Activated T-helper 2 cell treated with anti-CD3 and anti-CD28 coated beads, Interferon-gamma antibody, Interleukin-2, Interleukin-4, amounts not matched to agents 10 μg/mL and 5 μg/mL and 100 μg/mL, durations not matched to agents 14 hours and 24 hours and 36 hours (primary cell): ENCODE data around the gene GRM5. TPM values are rescaled to one million over a fixed set of nuclear protein-coding genes. Genes with fewer than 3 reads are reported as not detected.

Source experiments
- DNase-seq: peaks from one replicate; pipeline ENCODE4 v3.0.0; 2021; ENCODE audit warnings: low spot score
- H3K27ac Mint-ChIP-seq: one replicate; pipeline ENCODE4 v1.8.0; 2021; ENCODE audit warnings: mixed read lengths
- H3K27me3 Mint-ChIP-seq: one replicate; pipeline ENCODE4 v1.8.0; 2021; ENCODE audit warnings: low read depth, mixed read lengths
- H3K36me3 Mint-ChIP-seq: one replicate; pipeline ENCODE4 v1.8.0; 2021; ENCODE audit warnings: low read depth, mixed read lengths
- H3K4me1 Mint-ChIP-seq: one replicate; pipeline ENCODE4 v1.8.0; 2021; ENCODE audit warnings: low read depth, mixed read lengths
- H3K4me3 Mint-ChIP-seq: one replicate; pipeline ENCODE4 v1.8.0; 2021; ENCODE audit warnings: low read depth, mild to moderate bottlenecking, moderate library complexity, mixed read lengths
- H3K9me3 Mint-ChIP-seq: one replicate; pipeline ENCODE4 v1.8.0; 2021; ENCODE audit warnings: mixed read lengths
- intact Hi-C: fragments of 100-400 bp; cut with micrococcal nuclease; formaldehyde crosslinking; loops from one replicate; pipeline ENCODE4 v1.15.1; 2023
- total RNA-seq: library from RNA; stranded (reverse); gene quantifications from 2 replicates; pipeline ENCODE4 v1.2.3, GENCODE V29; 2022

Gene GRM5
- total RNA-seq, 1 donor from 2014 or later: not detected

DNA sequence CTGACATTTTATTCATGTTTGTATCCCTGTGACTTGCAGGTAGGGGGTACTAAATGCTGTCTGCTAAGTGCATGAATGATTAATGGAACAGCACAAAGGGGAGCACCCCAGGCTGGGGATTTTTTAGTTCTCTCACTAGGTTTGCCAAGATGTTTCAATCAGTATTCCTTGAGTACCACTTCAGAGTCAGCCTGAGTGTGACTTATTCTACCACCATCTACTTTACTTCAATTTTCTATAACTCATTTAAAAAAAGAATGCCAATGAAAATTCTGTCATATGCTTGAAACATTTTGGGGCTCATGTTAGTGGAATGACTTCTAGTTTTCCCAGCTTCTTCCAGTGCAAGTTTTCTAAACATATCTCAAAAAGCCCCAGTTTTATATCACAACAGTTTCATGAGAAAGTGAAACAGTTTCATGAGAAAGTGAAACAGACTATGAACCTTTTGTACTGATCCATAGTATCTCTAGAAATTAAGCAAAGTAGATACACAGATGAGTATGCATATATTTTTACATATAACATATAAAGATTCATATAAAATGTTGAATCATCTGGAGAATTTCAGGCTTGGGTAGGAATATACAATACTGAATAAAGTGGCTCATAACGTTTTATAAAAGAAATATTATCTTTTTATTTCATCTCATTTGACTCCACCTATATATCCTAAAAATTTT lies 252.4 kb downstream of the GRM5 start:
- Mint-ChIP-seq H3K4me3 (no peak overlapping the region), H3K9me3 (no peaks in the 10 kb centered on the region), H3K27me3 (peaks cover 8% of the 10 kb centered on the region), H3K27ac (no peak overlapping the region), H3K36me3 (no peaks in the 10 kb centered on the region), H3K4me1 (peaks cover 3% of the 10 kb centered on the region)
- intact Hi-C loops: no loop called here
- DNase-seq: no peak

DNA sequence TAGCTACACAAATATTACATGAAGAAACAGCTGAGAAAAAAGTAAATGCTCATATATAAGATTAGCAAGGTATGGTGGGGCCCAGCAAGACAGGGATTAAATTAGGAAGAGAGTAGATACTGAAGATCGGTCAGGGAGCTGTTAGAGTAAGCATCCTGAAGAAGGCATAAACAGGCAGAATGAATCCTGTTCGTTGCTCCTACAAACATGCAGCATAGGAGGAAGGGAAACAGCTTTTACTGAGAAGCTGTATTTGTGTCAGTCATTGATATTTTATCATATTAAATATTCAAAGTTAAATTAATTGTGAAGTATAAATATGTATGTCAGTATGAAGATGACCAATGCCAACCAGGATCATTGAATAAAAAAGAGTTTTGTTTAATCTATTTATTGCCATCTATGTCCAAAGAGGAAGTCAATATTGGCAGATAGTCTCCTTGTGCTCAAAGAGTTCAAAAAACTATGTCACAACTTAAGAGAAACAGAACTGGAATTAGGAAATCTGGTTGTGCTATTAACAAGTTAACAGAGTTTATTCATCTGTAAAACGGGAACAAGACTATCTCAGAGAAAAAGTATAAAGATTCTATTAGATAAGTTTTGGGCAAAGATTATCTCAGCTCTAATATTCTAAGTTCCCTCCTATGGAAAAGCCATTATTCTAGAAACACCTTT lies 255.2 kb downstream of the GRM5 start:
- H3K27ac Mint-ChIP-seq: no peak overlapping the region
- H3K36me3 Mint-ChIP-seq: no peaks in the 10 kb centered on the region
- peaks cover 6% of the 10 kb centered on the region for H3K27me3 Mint-ChIP-seq
- no peaks in the 10 kb centered on the region for H3K9me3 Mint-ChIP-seq
- no peak overlapping the region for H3K4me3 Mint-ChIP-seq
- H3K4me1 Mint-ChIP-seq: peaks cover 3% of the 10 kb centered on the region
- DNase-seq: no peak
- intact Hi-C loops: no loop called here

DNA sequence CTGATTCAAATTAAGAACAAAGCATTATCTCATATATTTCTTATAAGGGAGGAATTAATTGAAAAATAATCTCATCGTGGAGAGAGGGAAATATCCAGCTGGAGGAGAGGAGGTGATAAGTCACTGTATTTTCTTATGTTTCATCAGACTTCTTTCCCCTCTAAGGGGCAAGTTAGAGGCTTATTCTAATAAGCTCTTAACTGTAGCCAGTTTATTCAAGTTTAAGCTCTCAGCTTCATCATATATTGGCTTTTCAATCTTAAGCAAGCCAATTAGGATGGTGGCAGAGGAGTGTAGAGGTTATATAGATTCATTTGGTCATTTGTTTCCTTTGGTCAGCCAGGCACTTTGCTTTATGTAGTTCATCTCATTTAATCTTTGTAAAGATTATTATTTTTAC lies 256.7 kb downstream of the GRM5 start:
- Mint-ChIP-seq H3K27ac (no peak overlapping the region), H3K4me1 (peaks cover 3% of the 10 kb centered on the region), H3K36me3 (no peaks in the 10 kb centered on the region), H3K9me3 (no peaks in the 10 kb centered on the region), H3K27me3 (peaks cover 6% of the 10 kb centered on the region), H3K4me3 (no peak overlapping the region)
- intact Hi-C loops: no loop called here
- no peak for DNase-seq

DNA sequence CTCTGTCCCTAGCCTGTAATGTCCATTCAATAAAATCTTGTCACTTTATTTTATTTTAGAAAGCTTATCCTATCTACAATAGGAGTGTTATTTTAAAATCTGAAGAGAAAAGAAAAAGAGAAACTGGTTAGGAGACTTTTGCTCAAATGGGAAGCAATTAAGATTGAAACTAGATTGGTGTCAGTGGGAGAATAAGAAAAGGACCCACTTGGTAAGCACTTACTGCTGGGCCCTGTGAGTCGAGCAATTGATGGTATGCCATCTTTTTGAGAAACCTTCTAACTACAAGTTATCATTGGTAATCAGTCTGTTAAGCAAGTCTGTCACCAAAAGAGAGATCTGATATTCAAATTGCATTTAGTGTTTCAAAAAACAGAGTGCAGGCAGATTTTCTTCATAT lies 258.4 kb downstream of the GRM5 start:
- no peaks in the 10 kb centered on the region for H3K9me3 Mint-ChIP-seq
- H3K36me3 Mint-ChIP-seq: no peaks in the 10 kb centered on the region
- no peaks in the 10 kb centered on the region for H3K4me1 Mint-ChIP-seq
- H3K4me3 Mint-ChIP-seq: no peak overlapping the region
- H3K27ac Mint-ChIP-seq: no peak overlapping the region
- H3K27me3 Mint-ChIP-seq: peaks cover 6% of the 10 kb centered on the region
- intact Hi-C loops: no loop called here
- DNase-seq: no peak

DNA sequence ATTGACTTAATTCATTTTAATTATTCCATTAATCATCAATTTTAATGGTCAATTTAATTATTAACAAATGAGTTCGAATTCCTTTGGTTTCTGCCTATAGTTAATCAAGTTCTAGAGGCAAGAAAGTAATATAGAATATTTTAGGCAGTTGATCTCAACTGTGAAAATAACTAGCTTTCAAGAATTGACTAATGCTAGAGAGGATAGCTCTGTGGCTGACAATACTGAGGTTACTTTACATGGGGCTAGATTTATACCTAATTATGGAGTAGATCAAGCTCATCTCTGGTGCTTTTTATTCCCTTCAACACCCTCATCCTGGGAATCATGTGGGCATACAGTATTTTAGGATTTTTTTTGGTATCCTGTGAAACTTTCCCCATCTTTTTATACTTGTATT lies 259.4 kb downstream of the GRM5 start:
- no peak for DNase-seq
- intact Hi-C loops: no loop called here
- no peak overlapping the region for H3K4me3 Mint-ChIP-seq
- no peaks in the 10 kb centered on the region for H3K36me3 Mint-ChIP-seq
- no peak overlapping the region for H3K27ac Mint-ChIP-seq
- peaks cover 3% of the 10 kb centered on the region for H3K27me3 Mint-ChIP-seq
- no peaks in the 10 kb centered on the region for H3K4me1 Mint-ChIP-seq
- no peaks in the 10 kb centered on the region for H3K9me3 Mint-ChIP-seq

DNA sequence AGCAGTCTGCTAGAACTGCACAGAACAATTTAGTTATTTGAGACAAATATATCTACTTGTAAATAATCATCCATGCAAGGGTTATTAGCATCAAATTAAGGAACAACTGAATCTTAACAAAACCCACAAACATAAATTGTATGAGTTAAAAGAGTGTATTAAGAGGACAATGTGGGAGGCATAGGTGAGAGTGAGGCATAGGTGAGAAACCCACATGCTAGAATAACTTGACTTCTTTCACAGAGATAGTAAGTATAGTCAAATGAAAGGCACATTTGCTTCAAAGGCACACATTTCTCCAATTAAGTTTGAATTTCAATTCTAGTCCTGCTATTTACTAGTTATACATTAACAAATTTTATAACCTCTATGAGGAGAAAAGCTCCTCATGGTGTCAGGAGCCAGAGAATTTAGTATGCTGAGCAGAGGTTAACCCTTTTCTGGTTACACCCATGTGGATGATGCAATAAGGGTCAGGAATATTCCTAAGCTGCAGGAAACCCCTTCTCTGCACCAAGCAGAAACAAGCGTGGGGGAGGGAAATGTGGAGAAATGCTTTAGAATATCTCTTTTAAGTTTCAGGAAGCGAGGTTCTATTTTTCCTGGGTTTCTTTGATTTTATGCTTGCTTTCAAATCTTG lies 264.2 kb downstream of the GRM5 start:
- no peak overlapping the region for H3K27ac Mint-ChIP-seq
- no peaks in the 10 kb centered on the region for H3K27me3 Mint-ChIP-seq
- H3K4me1 Mint-ChIP-seq: no peaks in the 10 kb centered on the region
- H3K36me3 Mint-ChIP-seq: no peaks in the 10 kb centered on the region
- DNase-seq: no peak
- no peaks in the 10 kb centered on the region for H3K9me3 Mint-ChIP-seq
- H3K4me3 Mint-ChIP-seq: no peak overlapping the region
- intact Hi-C loops: no loop called here

DNA sequence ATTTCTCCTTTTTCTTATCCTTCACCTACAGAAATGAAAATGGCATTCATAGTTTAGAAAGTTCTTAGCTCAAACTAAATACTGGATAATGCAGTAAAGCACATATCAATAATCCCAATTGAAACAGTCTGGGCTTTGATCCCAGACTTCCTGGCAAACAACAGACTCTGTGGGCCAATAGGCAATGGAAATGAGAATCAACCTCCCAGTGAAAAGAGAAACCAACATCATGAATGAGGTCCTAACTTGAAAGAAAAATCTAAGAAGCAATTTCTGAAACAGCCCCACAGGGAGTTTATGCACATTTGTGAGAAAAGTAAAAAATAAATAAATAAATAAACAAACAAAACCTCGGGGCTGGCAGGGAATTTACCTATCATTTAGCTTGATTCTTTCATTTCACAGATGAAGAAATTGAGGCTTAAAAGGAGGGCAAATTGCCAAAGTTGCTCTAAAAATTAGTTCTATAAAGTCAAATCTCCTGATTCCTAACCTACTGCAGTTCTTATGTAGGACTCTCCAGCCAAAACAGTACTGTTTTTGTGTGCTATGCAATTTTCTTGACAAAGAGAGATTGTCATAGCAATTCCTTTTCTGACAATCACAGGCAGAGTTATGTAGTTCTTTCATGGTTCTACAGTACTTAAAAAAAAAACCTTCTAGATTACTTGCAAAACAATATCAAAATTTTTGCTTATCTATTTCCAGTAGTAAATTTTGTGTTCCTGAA lies 265.8 kb downstream of the GRM5 start:
- no peaks in the 10 kb centered on the region for H3K27me3 Mint-ChIP-seq
- no peaks in the 10 kb centered on the region for H3K4me1 Mint-ChIP-seq
- H3K36me3 Mint-ChIP-seq: no peaks in the 10 kb centered on the region
- no peaks in the 10 kb centered on the region for H3K9me3 Mint-ChIP-seq
- no peak for DNase-seq
- intact Hi-C loops: no loop called here
- no peak overlapping the region for H3K27ac Mint-ChIP-seq
- H3K4me3 Mint-ChIP-seq: no peak overlapping the region

DNA sequence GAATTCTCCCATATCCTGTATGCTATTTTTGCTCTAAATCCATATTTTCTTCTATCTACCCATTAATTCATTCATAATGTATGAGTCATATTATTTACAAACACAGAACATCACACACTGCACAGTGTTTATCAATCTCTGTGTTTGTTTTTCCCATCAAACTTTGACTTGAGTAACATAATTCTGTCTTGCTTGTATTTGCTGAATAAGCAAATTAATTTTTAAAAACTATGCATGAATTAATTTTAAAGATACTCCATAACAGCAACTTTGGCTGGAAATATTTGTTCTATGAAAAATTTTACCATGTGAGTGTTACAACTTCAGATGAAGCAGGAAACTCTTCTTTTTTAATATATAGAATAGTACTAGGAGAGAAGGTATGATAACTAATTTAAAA lies 275.6 kb downstream of the GRM5 start:
- no peaks in the 10 kb centered on the region for H3K4me1 Mint-ChIP-seq
- no peaks in the 10 kb centered on the region for H3K9me3 Mint-ChIP-seq
- no peaks in the 10 kb centered on the region for H3K36me3 Mint-ChIP-seq
- no peak overlapping the region for H3K4me3 Mint-ChIP-seq
- H3K27ac Mint-ChIP-seq: no peak overlapping the region
- no peaks in the 10 kb centered on the region for H3K27me3 Mint-ChIP-seq
- no peak for DNase-seq
- intact Hi-C loops: no loop called here

DNA sequence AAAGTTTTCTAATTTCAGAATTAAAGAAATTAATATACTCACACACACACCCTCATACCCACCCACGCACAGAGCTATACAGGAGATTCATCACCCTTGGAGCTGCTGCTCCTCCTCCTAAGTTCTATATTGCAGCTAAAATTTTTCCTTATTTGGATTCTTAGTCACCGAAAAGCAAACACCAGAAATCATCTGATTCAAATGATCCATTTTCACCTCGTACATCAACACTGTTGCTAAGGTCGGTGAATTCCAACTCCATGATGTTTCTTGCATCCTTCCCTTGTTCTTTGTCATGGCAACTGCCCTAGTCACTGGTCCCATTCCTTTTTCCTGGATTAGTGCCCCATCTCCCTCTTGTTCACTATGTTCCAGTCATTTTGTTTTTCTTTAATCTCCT lies 286.2 kb downstream of the GRM5 start:
- Mint-ChIP-seq H3K27me3 (no peaks in the 10 kb centered on the region), H3K27ac (no peak overlapping the region), H3K4me1 (no peaks in the 10 kb centered on the region), H3K4me3 (no peak overlapping the region), H3K9me3 (peaks cover 4% of the 10 kb centered on the region), H3K36me3 (no peaks in the 10 kb centered on the region)
- no peak for DNase-seq
- intact Hi-C loops: no loop called here

DNA sequence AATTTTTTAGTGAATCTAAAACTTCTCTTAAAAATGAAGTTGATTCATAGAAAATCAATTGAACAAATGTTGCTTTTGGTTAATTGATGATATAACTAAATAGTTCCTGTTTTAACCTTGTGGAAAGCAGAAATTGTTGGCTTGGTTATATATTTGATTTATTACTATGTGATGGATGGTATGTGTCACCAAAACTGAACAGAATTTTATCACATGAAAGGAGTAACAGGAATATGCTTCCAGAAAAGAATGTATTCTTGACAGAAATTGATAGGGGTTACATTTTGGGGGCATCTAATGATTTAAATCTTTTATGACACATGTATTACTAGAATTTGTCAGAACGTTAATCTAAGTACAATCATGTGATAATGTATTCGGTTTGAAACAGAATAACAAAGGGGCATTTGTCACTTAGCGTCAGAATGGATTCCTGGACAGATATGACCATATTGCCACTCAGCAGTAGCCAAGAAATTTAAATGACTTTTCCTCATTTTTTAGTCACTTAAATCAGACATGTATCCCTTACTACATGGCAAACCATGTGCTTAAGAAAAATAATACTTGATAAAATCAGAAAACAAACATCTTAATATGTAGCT lies 295.2 kb downstream of the GRM5 start:
- no peaks in the 10 kb centered on the region for H3K9me3 Mint-ChIP-seq
- intact Hi-C loops: no loop called here
- no peak overlapping the region for H3K27ac Mint-ChIP-seq
- no peaks in the 10 kb centered on the region for H3K27me3 Mint-ChIP-seq
- no peaks in the 10 kb centered on the region for H3K4me1 Mint-ChIP-seq
- DNase-seq: no peak
- H3K4me3 Mint-ChIP-seq: no peak overlapping the region
- no peaks in the 10 kb centered on the region for H3K36me3 Mint-ChIP-seq

DNA sequence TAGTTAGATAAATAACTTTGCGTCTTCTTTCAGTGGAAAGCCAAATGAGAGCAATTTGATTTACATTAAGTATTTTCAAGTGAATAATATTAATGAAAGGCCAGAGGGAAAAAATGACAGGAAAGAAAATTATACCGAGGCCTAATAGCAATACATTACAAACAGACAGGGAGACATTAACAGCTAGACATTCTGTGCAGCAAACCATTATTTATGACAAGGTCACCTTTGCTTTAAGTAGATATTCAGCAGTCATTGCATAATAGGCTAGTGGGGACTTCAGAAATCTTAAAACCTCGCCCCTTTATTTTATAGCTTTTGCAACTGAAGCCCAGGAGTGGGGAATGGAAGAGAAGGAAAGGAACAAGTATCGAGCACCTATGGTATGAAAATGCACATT lies 321.6 kb downstream of the GRM5 start:
- Mint-ChIP-seq H3K27ac (no peak overlapping the region), H3K36me3 (no peaks in the 10 kb centered on the region), H3K4me1 (no peaks in the 10 kb centered on the region), H3K4me3 (no peak overlapping the region), H3K27me3 (no peaks in the 10 kb centered on the region), H3K9me3 (peaks cover 4% of the 10 kb centered on the region)
- no peak for DNase-seq
- intact Hi-C loops: no loop called here

DNA sequence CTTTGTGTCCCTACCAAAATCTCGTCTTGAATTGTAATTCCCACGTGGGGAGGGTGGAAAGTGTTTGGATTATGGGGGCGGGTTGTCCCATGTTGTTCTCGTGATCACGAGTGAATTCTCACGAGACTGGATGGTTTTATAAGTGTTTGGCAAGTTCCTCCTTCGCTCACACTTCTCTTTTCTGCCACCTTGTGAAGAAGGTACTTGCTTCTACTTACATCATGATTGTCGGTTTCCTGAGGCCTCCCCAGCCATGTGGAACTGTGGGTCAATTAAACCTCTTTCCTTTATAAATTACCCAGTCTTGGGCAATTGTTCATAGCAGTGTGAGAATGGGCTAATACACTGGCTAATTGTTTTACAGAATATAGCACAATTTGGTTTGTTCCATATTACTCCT lies 326.3 kb downstream of the GRM5 start:
- H3K4me3 Mint-ChIP-seq: no peak overlapping the region
- H3K9me3 Mint-ChIP-seq: no peaks in the 10 kb centered on the region
- no peak for DNase-seq
- intact Hi-C loops: no loop called here
- H3K4me1 Mint-ChIP-seq: no peaks in the 10 kb centered on the region
- H3K36me3 Mint-ChIP-seq: no peaks in the 10 kb centered on the region
- H3K27ac Mint-ChIP-seq: no peak overlapping the region
- no peaks in the 10 kb centered on the region for H3K27me3 Mint-ChIP-seq
